Neural cell (in vitro differentiated cells): ENCODE data around the gene L1CAM. TPM values are rescaled to one million over a fixed set of nuclear protein-coding genes. Genes with fewer than 3 reads are reported as not detected.

Source experiments
- H2AFZ ChIP-seq: fragments of 200-600, 300-800 bp; sonication (generic), shearing (Covaris generic); 2 replicates; pipeline ENCODE4 v1.6.0; 2014; ENCODE audit warnings: low read depth, mild to moderate bottlenecking, antibody characterized with exemption, low read length, moderate library complexity
- H3F3A ChIP-seq: fragments of 200-600 bp; shearing (Covaris generic); 2 replicates; pipeline ENCODE4 v1.6.1; 2016; ENCODE audit warnings: mild to moderate bottlenecking, moderate library complexity, mixed read lengths, antibody characterized with exemption, low read length; ENCODE audit not compliant: insufficient read depth, poor library complexity, severe bottlenecking
- H3K27ac ChIP-seq: fragments of 200-600, 300-800 bp; sonication (generic), shearing (Covaris generic); 2 replicates; pipeline ENCODE4 v1.5.1; 2014; ENCODE audit warnings: mild to moderate bottlenecking, low read length, moderate library complexity
- H3K27me3 ChIP-seq: fragments of 300-800, 200-600 bp; sonication (generic), shearing (Covaris generic); 2 replicates; pipeline ENCODE4 v1.6.0; 2014; ENCODE audit warnings: mild to moderate bottlenecking, low read depth, low read length, moderate library complexity; ENCODE audit not compliant: insufficient read depth
- H3K36me3 ChIP-seq: fragments of 300-800, 200-600 bp; sonication (generic), shearing (Covaris generic); 2 replicates; pipeline ENCODE4 v1.5.1; 2014; ENCODE audit warnings: mild to moderate bottlenecking, antibody characterized with exemption, low read length, moderate library complexity; ENCODE audit not compliant: insufficient read depth
- H3K4me2 ChIP-seq: fragments of 300-800, 200-600 bp; sonication (generic), shearing (Covaris generic); 2 replicates; pipeline ENCODE4 v1.6.0; 2014; ENCODE audit warnings: mild to moderate bottlenecking, low read length
- H3K4me3 ChIP-seq: fragments of 300-800, 200-600 bp; sonication (generic), shearing (Covaris generic); 2 replicates; pipeline ENCODE4 v1.5.1; 2014; ENCODE audit warnings: mild to moderate bottlenecking, low read length, moderate library complexity
- H3K79me2 ChIP-seq: fragments of 200-600 bp; shearing (Covaris generic); replicated peaks from 2 replicates; pipeline ENCODE4 v1.6.0; 2014; ENCODE audit warnings: mild to moderate bottlenecking, low read length, moderate library complexity; ENCODE audit not compliant: insufficient read depth
- H3K9ac ChIP-seq: fragments of 300-800, 200-600 bp; sonication (generic), shearing (Covaris generic); 2 replicates; pipeline ENCODE4 v1.6.1; 2016; ENCODE audit warnings: mild to moderate bottlenecking, low read length, mixed read lengths
- H3K9me2 ChIP-seq: fragments of 200-600 bp; shearing (Covaris generic); 2 replicates; pipeline ENCODE4 v1.6.1; 2016; ENCODE audit warnings: mild to moderate bottlenecking, low read length, mixed read lengths; ENCODE audit not compliant: insufficient read depth
- H3K9me3 ChIP-seq: fragments of 200-600, 300-800 bp; sonication (generic), shearing (Covaris generic); 2 replicates; pipeline ENCODE4 v1.6.1; 2016; ENCODE audit warnings: mild to moderate bottlenecking, mixed run types, low read length, moderate library complexity, mixed read lengths
- H4K20me1 ChIP-seq: fragments of 200-600 bp; shearing (Covaris generic); 2 replicates; pipeline ENCODE4 v1.6.1; 2016; ENCODE audit warnings: mild to moderate bottlenecking, mixed run types; ENCODE audit not compliant: insufficient read depth
- CTCF ChIP-seq: fragments of 450-650 bp; IDR thresholded peaks from 2 replicates; pipeline ENCODE4 v1.5.1; 2014; ENCODE audit warnings: antibody characterized with exemption, mild to moderate bottlenecking, moderate library complexity; ENCODE audit not compliant: poor library complexity, severe bottlenecking
- EP300 ChIP-seq: fragments of 450-650 bp; conservative IDR thresholded peaks from 2 replicates; pipeline ENCODE4 v1.6.1; 2014; ENCODE audit warnings: antibody characterized with exemption, mild to moderate bottlenecking, moderate library complexity; ENCODE audit not compliant: poor library complexity, severe bottlenecking
- EZH2 ChIP-seq: fragments of 200-600, 300-800 bp; shearing (Covaris generic), sonication (generic); IDR thresholded peaks from 2 replicates; pipeline ENCODE4 v1.6.1; 2014; ENCODE audit warnings: antibody characterized with exemption, low read length, borderline replicate concordance, mild to moderate bottlenecking; ENCODE audit not compliant: insufficient read depth, poor library complexity, severe bottlenecking
- MXI1 ChIP-seq: fragments of 450-650 bp; conservative IDR thresholded peaks from 2 replicates; pipeline ENCODE4 v1.6.1; 2014; ENCODE audit warnings: antibody characterized with exemption, mild to moderate bottlenecking; ENCODE audit not compliant: poor library complexity, severe bottlenecking
- POLR2AphosphoS5 ChIP-seq: IDR thresholded peaks from 2 replicates; pipeline ENCODE4 v1.6.1; 2012
- RAD21 ChIP-seq: fragments of 450-650 bp; conservative IDR thresholded peaks from 2 replicates; pipeline ENCODE4 v1.6.1; 2014; ENCODE audit warnings: antibody characterized with exemption, mild to moderate bottlenecking, moderate library complexity
- REST ChIP-seq: IDR thresholded peaks from 2 replicates; pipeline ENCODE4 v1.6.1; 2012; ENCODE audit warnings: borderline replicate concordance
- SMC3 ChIP-seq: fragments of 450-650 bp; conservative IDR thresholded peaks from 2 replicates; pipeline ENCODE4 v1.6.1; 2014; ENCODE audit warnings: antibody characterized with exemption, mild to moderate bottlenecking, moderate library complexity; ENCODE audit not compliant: poor library complexity
- TAF1 ChIP-seq: IDR thresholded peaks from 2 replicates; pipeline ENCODE4 v1.6.1; 2012; ENCODE audit warnings: low read depth
- polyA minus RNA-seq: library from RNA; depleted of rRNA, polyadenylated mRNA; stranded (reverse); fragments of >200 nt; gene quantifications from 2 replicates; pipeline ENCODE4 v1.2.3, GENCODE V29; 2014
- polyA plus RNA-seq: library from polyadenylated mRNA; depleted of rRNA; stranded (reverse); fragments of >200 nt; gene quantifications from 2 replicates; pipeline ENCODE4 v1.2.3, GENCODE V29; 2014

Gene L1CAM
- polyA plus RNA-seq (88.0 and 119 TPM in 2 replicates), polyA minus RNA-seq (186 and 191 TPM in 2 replicates)

- Histone ChIP-seq H3K9me3 (no peaks in the 10 kb centered on the region), H3K9me2 (no peaks in the 10 kb centered on the region), H3K79me2 (peaks cover 44% of the 10 kb centered on the region), H3K27me3 (no peaks in the 10 kb centered on the region), H3F3A (no peaks in the 10 kb centered on the region), H3K4me3 (peak within 1 kb of the TSS; percentile 86), H2AFZ (no peak within 1 kb of the TSS), H3K4me2 (peak within 1 kb of the TSS; percentile 65), H3K27ac (peak within 1 kb of the TSS; percentile 95), H4K20me1 (no peaks in the 10 kb centered on the region), H3K36me3 (no peaks in the 10 kb centered on the region), H3K9ac (peak within 1 kb of the TSS; percentile 90)
- TF ChIP-seq POLR2AphosphoS5: peak; percentile 79
- no peak for TF ChIP-seq SMC3
These were observed at the start of gene L1CAM for GRCh38 chrX:153885968-153886903. L1CAM (minus strand) TSS chrX:153886173; CDS start chrX:153875836, 10,337 bp downstream.

GRCh38 chrX:153935326-153935851 lies 49.4 kb upstream of the L1CAM start:
- no peak overlapping the region for H2AFZ ChIP-seq
- no peaks in the 10 kb centered on the region for H3F3A ChIP-seq
- no peaks in the 10 kb centered on the region for H3K9me3 ChIP-seq
- peak overlapping the region; percentile 54 for H3K9ac ChIP-seq
- peak overlapping the region; percentile 34 for H3K27ac ChIP-seq
- H3K36me3 ChIP-seq: no peaks in the 10 kb centered on the region
- H3K4me2 ChIP-seq: no peak overlapping the region
- TF ChIP-seq MXI1: no peak
- no peak for TF ChIP-seq CTCF
- TF ChIP-seq REST: no peak
- TF ChIP-seq SMC3: no peak
- TF ChIP-seq POLR2AphosphoS5: no peak
- no peak for TF ChIP-seq EP300
- no peak for TF ChIP-seq RAD21
- TF ChIP-seq EZH2: no peak
- no peak for TF ChIP-seq TAF1
- H3K27me3 ChIP-seq: no peaks in the 10 kb centered on the region
- H3K4me3 ChIP-seq: peak overlapping the region; percentile 62
- no peaks in the 10 kb centered on the region for H4K20me1 ChIP-seq
- no peaks in the 10 kb centered on the region for H3K79me2 ChIP-seq
- no peaks in the 10 kb centered on the region for H3K9me2 ChIP-seq
